ENCODE results near the gene CBL.
"Not testable (repeated sequence)": the region's sequence is repeated elsewhere in the genome, so short reads cannot be mapped to it uniquely, and the experiment has no call there.

CBL gene

DNA sequence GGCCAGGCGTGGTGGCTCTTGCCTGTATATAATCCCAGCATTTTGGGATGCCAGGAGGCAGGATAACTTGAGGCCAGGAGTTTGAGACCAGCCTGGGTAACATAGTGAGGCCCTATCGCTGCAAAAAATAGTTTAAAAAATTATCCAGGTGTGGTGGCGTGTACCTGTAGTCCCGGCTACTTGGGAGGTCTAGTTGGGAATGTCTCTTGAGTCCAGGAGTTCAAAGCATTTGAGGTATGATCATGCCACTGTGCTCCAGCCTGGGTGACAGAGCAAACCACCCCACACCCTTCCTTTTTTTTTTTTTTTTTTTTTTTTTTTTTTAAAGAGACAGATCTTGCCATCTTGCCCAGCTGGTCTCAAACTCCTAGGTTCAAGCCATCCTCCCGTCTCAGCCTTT, 16.8 kb downstream of the CBL start:
- no peak overlapping the region for H3K27ac ChIP-seq (ENCODE audit: low read length)
- no peak overlapping the region for H3K9ac ChIP-seq (ENCODE audit: low read depth, low read length)
- H3K9me3 ChIP-seq (ENCODE audit: insufficient read depth, low read depth, low read length): no peaks in the 10 kb centered on the region

DNA sequence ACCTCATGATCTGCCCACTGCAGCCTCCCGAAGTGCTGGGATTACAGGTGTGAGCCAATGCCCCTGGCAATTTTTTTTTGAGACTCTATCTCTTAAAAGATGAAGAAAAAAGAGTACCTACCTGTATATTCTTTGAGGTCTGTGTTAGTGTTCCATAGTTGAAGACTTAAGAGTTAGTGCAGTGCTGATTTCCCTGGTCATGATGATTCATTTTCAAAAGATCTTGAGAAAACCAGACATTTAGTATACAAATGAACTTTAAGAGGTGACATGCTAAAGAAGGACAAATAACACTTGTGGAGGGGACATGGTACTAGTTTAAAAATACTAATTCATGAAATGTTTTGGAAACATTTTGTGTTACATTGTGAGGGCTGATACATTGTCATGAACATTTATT, 17.7 kb downstream of the CBL start:
- Histone ChIP-seq H3K36me3 (ENCODE audit: insufficient read depth, low read depth, low read length) (no peaks in the 10 kb centered on the region), H3K4me1 (ENCODE audit: insufficient read depth, low read length) (no peaks in the 10 kb centered on the region), H3K9ac (ENCODE audit: low read depth, low read length) (no peak overlapping the region), H3K27ac (ENCODE audit: low read length) (no peak overlapping the region), H3K27me3 (ENCODE audit: insufficient read depth, low read length) (no peaks in the 10 kb centered on the region), H3K4me3 (ENCODE audit: low read length) (no peak overlapping the region), H3K9me3 (ENCODE audit: insufficient read depth, low read depth, low read length) (no peaks in the 10 kb centered on the region)

More for the DNA sequence above, 16.8 kb downstream of the CBL start:
- no peaks in the 10 kb centered on the region for H3K36me3 ChIP-seq (ENCODE audit: insufficient read depth, low read depth, low read length)
- H3K4me3 ChIP-seq (ENCODE audit: low read length): no peak overlapping the region
- no peaks in the 10 kb centered on the region for H3K4me1 ChIP-seq (ENCODE audit: insufficient read depth, low read length)
- no peaks in the 10 kb centered on the region for H3K27me3 ChIP-seq (ENCODE audit: insufficient read depth, low read length)

DNA sequence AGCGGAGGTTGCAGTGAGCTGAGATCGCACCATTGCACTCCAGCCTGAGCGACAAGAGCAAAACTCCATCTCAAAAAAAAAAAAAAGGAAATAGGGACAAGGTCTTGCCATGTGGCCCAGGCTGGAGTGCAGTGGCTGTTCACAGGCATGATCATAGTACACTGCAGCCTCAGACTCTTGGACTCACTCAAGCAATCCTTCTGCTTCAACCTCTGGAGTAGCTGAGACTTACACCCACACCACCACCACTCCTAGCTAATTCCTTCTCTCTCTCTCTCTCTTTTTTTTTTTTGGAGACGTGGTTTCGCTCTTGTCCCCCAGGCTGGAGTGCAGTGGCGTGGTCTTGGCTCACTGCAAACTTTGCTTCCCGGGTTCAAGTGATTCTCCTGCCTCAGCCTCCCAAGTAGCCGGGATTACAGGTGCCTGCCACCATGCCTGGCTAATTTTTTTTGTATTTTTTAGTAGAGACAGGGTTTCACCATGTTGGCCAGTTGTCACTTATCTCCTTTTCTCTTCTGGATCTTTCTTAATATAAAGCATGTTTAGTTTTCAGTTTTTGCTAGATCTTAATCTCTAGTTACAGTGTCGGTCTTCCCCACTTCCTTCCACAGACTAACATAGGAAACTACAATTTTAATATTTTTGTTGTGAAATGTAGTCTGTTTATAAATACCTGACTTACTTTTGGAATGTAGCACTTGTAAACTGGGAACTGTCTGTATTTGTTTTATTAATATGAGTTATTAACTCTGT, 22.6 kb downstream of the CBL start:
- not testable (repeated sequence) for H3K9me3 ChIP-seq (ENCODE audit: insufficient read depth, low read depth, low read length); H3K27me3 ChIP-seq (ENCODE audit: insufficient read depth, low read length); H3K4me1 ChIP-seq (ENCODE audit: insufficient read depth, low read length); H3K9ac ChIP-seq (ENCODE audit: low read depth, low read length); H3K27ac ChIP-seq (ENCODE audit: low read length); H3K4me3 ChIP-seq (ENCODE audit: low read length)
- peaks cover 17% of the 10 kb centered on the region for H3K36me3 ChIP-seq (ENCODE audit: insufficient read depth, low read depth, low read length)

DNA sequence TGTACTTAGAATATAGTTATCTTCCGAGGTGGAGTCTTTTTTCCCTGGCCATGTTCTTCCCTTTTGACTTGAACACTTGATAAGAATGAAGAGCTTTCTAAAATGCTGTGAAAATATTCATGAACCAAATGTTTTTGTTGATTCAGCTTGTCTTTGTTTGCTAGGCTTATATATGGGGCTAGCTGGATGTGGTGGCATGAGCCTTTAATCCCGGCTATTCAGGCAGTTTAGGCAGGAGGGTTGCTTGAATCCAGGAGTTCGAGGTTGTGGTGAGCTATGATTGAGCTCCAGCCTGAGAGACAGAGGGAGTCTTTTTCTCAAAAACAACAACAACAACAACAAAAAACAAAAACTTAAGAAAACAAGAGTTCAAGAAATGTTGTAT, 23.1 kb downstream of the CBL start:
- H3K9ac ChIP-seq (ENCODE audit: low read depth, low read length): no peak overlapping the region
- no peaks in the 10 kb centered on the region for H3K4me1 ChIP-seq (ENCODE audit: insufficient read depth, low read length)
- H3K4me3 ChIP-seq (ENCODE audit: low read length): no peak overlapping the region
- no peaks in the 10 kb centered on the region for H3K27me3 ChIP-seq (ENCODE audit: insufficient read depth, low read length)
- no peak overlapping the region for H3K27ac ChIP-seq (ENCODE audit: low read length)
- peaks cover 23% of the 10 kb centered on the region for H3K36me3 ChIP-seq (ENCODE audit: insufficient read depth, low read depth, low read length)
- no peaks in the 10 kb centered on the region for H3K9me3 ChIP-seq (ENCODE audit: insufficient read depth, low read depth, low read length)

DNA sequence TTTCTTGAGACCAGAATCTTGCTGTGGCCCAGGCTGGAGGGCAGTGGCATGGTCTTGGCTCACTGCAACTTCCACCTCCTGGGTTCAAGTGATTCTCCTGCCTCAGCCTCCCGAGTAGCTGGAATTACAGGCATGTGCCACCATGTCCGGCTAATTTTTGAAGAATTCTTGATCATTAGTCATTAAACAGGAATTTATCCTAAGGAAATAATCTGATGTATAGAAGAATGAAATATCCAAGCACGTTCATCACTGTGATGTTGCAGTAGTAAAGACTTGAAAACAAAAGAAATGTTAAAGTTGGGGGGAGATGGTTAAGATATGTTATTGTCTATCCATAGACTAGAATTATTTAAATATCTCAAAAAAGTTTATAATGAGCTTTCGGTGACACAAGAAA, 23.6 kb downstream of the CBL start:
- H3K4me1 ChIP-seq (ENCODE audit: insufficient read depth, low read length): no peaks in the 10 kb centered on the region
- H3K4me3 ChIP-seq (ENCODE audit: low read length): no peak overlapping the region
- H3K9ac ChIP-seq (ENCODE audit: low read depth, low read length): no peak overlapping the region
- H3K9me3 ChIP-seq (ENCODE audit: insufficient read depth, low read depth, low read length): no peaks in the 10 kb centered on the region
- H3K36me3 ChIP-seq (ENCODE audit: insufficient read depth, low read depth, low read length): peaks cover 27% of the 10 kb centered on the region
- H3K27me3 ChIP-seq (ENCODE audit: insufficient read depth, low read length): no peaks in the 10 kb centered on the region
- H3K27ac ChIP-seq (ENCODE audit: low read length): no peak overlapping the region

DNA sequence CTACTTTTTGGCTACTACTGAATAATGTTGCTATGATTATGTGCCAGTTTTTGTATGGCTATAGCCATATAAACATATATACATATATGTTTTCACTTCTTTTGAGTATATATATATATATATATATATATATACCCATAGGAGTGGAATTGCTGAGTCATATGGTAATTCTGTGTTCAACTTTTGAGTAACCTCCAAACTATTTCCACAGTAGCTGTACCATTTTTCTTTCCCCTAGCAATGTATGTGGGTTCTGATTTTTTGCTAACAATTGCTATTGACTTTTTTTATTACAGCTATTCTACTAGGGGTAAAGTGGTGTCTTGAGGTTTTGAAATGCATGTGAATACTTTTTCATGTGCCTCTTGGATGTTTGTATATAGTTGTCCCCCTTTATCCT, 30.4 kb downstream of the CBL start:
- peaks cover 36% of the 10 kb centered on the region for H3K36me3 ChIP-seq (ENCODE audit: insufficient read depth, low read depth, low read length)
- H3K4me3 ChIP-seq (ENCODE audit: low read length): no peak overlapping the region
- H3K9me3 ChIP-seq (ENCODE audit: insufficient read depth, low read depth, low read length): no peaks in the 10 kb centered on the region
- H3K4me1 ChIP-seq (ENCODE audit: insufficient read depth, low read length): no peaks in the 10 kb centered on the region
- H3K27me3 ChIP-seq (ENCODE audit: insufficient read depth, low read length): no peaks in the 10 kb centered on the region
- no peak overlapping the region for H3K27ac ChIP-seq (ENCODE audit: low read length)
- no peak overlapping the region for H3K9ac ChIP-seq (ENCODE audit: low read depth, low read length)

DNA sequence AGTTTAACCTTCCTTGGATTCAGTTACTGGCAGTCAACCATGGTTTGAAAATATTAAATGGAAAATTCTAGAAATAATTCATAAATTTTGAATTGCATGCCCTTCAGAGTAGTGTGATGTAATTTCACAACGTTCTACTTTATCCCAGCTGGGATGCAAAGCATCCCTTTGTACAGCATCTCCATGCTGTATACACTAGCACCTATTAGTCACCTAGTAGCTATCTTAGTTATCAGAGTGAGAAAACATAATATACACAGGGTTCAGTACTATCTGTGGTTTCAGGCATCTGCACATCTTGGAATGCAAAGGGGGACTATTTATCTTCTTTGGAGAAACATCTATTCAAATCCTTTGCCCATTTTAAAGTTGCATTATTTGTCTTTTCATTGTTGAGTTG, 30.8 kb downstream of the CBL start:
- Histone ChIP-seq H3K4me3 (ENCODE audit: low read length) (no peak overlapping the region), H3K36me3 (ENCODE audit: insufficient read depth, low read depth, low read length) (peaks cover 36% of the 10 kb centered on the region), H3K9me3 (ENCODE audit: insufficient read depth, low read depth, low read length) (no peaks in the 10 kb centered on the region), H3K4me1 (ENCODE audit: insufficient read depth, low read length) (no peaks in the 10 kb centered on the region), H3K27me3 (ENCODE audit: insufficient read depth, low read length) (no peaks in the 10 kb centered on the region), H3K9ac (ENCODE audit: low read depth, low read length) (no peak overlapping the region), H3K27ac (ENCODE audit: low read length) (no peak overlapping the region)

DNA sequence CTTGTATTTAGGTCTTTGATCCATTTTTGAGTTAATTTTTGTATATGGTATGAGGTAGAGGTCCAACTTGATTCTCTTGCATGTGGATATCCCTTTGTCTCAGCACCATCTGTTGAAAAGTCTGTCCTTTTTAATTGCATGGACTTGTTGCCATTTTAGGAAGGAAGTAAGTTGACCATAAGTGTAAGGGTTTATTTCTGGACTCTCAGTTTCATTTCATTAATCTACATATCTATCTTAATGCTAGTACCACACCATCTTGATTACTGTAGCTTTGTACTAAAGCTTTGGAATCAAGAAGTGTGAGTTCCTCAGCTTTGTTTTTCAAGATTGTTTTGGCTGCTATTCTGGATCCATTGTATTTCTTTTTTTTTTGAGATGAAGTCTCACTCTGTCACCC, 31.4 kb downstream of the CBL start:
- H3K9ac ChIP-seq (ENCODE audit: low read depth, low read length): no peak overlapping the region
- peaks cover 31% of the 10 kb centered on the region for H3K36me3 ChIP-seq (ENCODE audit: insufficient read depth, low read depth, low read length)
- no peaks in the 10 kb centered on the region for H3K4me1 ChIP-seq (ENCODE audit: insufficient read depth, low read length)
- H3K9me3 ChIP-seq (ENCODE audit: insufficient read depth, low read depth, low read length): no peaks in the 10 kb centered on the region
- no peaks in the 10 kb centered on the region for H3K27me3 ChIP-seq (ENCODE audit: insufficient read depth, low read length)
- H3K27ac ChIP-seq (ENCODE audit: low read length): no peak overlapping the region
- H3K4me3 ChIP-seq (ENCODE audit: low read length): no peak overlapping the region

DNA sequence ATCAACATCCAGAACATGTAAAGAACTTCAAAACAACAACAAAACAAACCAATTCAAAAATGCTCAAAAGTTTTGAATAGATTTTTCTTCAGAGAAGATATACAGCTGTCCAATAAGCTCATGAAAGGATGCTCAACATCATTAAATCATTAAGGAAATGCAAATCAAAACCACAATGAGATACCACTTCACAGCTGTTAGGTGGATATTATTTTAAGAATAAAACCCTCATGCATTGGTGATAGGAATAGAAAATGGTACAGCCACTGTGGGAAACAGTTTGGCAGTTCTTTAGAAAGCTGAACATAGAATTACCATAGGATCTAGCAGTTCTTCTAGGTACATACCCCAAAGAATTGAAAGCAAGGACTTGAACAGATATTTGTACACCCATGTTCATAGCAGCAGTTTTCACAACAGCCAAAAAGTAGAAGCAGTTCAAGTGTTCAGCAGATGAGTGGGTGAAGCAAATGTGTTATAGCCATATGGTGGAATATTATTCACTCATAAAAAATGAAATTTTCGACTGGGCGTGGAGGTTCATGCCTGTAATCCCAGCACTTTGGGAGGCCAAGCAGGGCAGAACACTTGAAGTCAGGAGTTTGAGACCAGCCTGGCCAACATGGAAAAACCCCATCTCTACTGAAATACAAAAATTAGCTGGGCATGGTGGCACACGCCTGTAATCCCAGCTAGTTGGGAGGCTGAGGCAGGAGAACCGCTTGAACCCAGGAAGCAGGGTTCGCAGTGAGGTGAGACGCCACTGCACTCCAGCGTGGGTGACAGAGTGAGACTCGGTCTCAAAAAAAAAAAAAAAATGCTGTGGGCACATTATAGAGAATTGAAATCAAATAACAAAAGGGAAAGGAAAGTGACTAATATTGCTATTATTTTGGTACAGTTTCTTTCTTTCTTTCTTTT, 42.9 kb downstream of the CBL start:
- Histone ChIP-seq H3K36me3 (ENCODE audit: insufficient read depth, low read depth, low read length) (0 out of 2 replicates have a peak, but pooled peaks cover 8% of the 10 kb centered on the region), H3K4me1 (ENCODE audit: insufficient read depth, low read length) (no peaks in the 10 kb centered on the region), H3K27ac (ENCODE audit: low read length) (no peak overlapping the region), H3K4me3 (ENCODE audit: low read length) (no peak overlapping the region), H3K9me3 (ENCODE audit: insufficient read depth, low read depth, low read length) (no peaks in the 10 kb centered on the region), H3K9ac (ENCODE audit: low read depth, low read length) (no peak overlapping the region), H3K27me3 (ENCODE audit: insufficient read depth, low read length) (no peaks in the 10 kb centered on the region)

DNA sequence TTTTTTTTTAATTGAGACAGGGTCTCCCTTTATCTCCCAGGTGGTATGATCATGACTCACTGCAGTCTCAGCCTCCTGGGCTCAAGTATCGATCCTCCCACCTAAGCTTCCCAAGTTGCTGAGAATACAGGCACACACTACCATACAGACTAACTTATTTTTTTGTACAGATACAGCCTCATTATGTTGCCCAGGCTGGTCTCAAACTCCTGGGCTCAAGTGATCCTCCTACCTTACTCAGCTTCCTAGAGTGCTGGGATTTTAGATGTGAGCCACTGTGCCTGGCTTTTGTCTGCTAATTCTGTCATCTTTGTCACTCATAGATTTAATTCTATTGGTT, 43.5 kb downstream of the CBL start:
- no peaks in the 10 kb centered on the region for H3K9me3 ChIP-seq (ENCODE audit: insufficient read depth, low read depth, low read length)
- H3K27me3 ChIP-seq (ENCODE audit: insufficient read depth, low read length): no peaks in the 10 kb centered on the region
- H3K4me1 ChIP-seq (ENCODE audit: insufficient read depth, low read length): no peaks in the 10 kb centered on the region
- no peak overlapping the region for H3K27ac ChIP-seq (ENCODE audit: low read length)
- H3K36me3 ChIP-seq (ENCODE audit: insufficient read depth, low read depth, low read length): 0 out of 2 replicates have a peak, but pooled peaks cover 8% of the 10 kb centered on the region
- H3K9ac ChIP-seq (ENCODE audit: low read depth, low read length): no peak overlapping the region
- H3K4me3 ChIP-seq (ENCODE audit: low read length): no peak overlapping the region

DNA sequence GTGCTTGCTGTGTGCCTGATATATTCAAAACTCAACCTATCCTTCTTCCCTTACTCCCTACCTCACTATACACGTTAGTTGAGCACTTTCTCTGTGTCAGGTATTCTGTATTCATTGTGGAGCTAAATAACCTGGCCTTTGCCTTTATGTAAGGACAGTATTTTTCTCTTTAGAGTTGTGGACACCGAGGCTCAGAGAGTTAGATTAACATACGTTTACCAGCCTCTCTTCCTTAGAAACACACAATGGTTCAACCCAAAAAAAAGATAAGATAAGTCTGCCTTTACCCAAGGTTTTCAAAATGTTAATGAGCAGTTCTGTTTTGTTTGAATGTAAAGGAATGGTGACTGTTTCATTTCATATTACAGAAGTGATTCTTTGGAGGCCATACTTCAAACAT, 45.0 kb downstream of the CBL start:
- no peak overlapping the region for H3K9ac ChIP-seq (ENCODE audit: low read depth, low read length)
- H3K4me3 ChIP-seq (ENCODE audit: low read length): no peak overlapping the region
- H3K36me3 ChIP-seq (ENCODE audit: insufficient read depth, low read depth, low read length): 0 out of 2 replicates have a peak, but pooled peaks cover 8% of the 10 kb centered on the region
- H3K9me3 ChIP-seq (ENCODE audit: insufficient read depth, low read depth, low read length): no peaks in the 10 kb centered on the region
- no peaks in the 10 kb centered on the region for H3K4me1 ChIP-seq (ENCODE audit: insufficient read depth, low read length)
- no peak overlapping the region for H3K27ac ChIP-seq (ENCODE audit: low read length)
- no peaks in the 10 kb centered on the region for H3K27me3 ChIP-seq (ENCODE audit: insufficient read depth, low read length)

DNA sequence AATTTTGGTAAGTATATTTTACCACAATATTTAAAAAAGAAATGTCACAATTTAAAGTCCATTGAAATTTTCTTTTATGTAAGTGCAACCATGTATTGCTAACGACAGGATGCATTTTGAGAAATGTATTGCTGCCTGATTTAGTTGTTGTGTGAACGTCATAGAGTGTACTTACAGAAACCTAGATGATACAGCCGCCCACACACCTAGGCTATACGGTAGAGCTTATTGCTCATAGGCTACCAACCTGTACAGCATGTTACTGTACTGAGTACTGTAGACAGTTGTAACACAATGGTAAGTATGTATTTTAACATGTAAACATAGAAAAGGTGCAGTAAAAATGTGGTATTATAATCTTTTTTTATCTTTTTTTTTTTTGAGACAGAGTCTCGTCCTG, 48.1 kb downstream of the CBL start:
- Histone ChIP-seq H3K27me3 (ENCODE audit: insufficient read depth, low read length) (no peaks in the 10 kb centered on the region), H3K4me3 (ENCODE audit: low read length) (no peak overlapping the region), H3K9ac (ENCODE audit: low read depth, low read length) (no peak overlapping the region), H3K27ac (ENCODE audit: low read length) (no peak overlapping the region), H3K36me3 (ENCODE audit: insufficient read depth, low read depth, low read length) (0 out of 2 replicates have a peak, but pooled peaks cover 4% of the 10 kb centered on the region), H3K4me1 (ENCODE audit: insufficient read depth, low read length) (peaks cover 4% of the 10 kb centered on the region; the same call in 1 of the 2 replicates), H3K9me3 (ENCODE audit: insufficient read depth, low read depth, low read length) (no peaks in the 10 kb centered on the region)
